ENCODE measurements around the gene ZNF462. TPM values are rescaled to one million over a fixed set of nuclear protein-coding genes. Genes with fewer than 3 reads are reported as not detected.
"Not testable (repeated sequence)": the region's sequence is repeated elsewhere in the genome, so short reads cannot be mapped to it uniquely, and the experiment has no call there.

The ZNF462 gene
- total RNA-seq, 2 experiments from 2014 or later: 0.61 to 0.64 TPM

- Mint-ChIP-seq H3K27me3 (no peaks in the 10 kb centered on the region), H3K36me3 (no peaks in the 10 kb centered on the region), H3K9me3 (peaks cover 21% of the 10 kb centered on the region), H3K27ac (no peak overlapping the region), H3K4me3 (no peak overlapping the region), H3K4me1 (ENCODE audit: low read depth) (no peaks in the 10 kb centered on the region)
- POLR2A ChIA-PET: no interaction called here
- intact Hi-C loops (cut with micrococcal nuclease): no loop called here
- CTCF ChIA-PET: no interaction called here
- no peak for DNase-seq
Observed at GRCh38 chr9:106897751-106898150, 34.8 kb downstream of the ZNF462 start.

- H3K27me3 Mint-ChIP-seq; H3K4me1 Mint-ChIP-seq (ENCODE audit: low read depth); intact Hi-C loops (cut with micrococcal nuclease); POLR2A ChIA-PET; H3K27ac Mint-ChIP-seq; H3K4me3 Mint-ChIP-seq; H3K36me3 Mint-ChIP-seq; CTCF ChIA-PET; DNase-seq: not testable (repeated sequence)
- peaks cover 33% of the 10 kb centered on the region for H3K9me3 Mint-ChIP-seq
Observed at GRCh38 chr9:106900523-106900922, 37.6 kb downstream of the ZNF462 start.

GRCh38 chr9:106906129-106906528 is 43.2 kb downstream of the ZNF462 start:
- Mint-ChIP-seq H3K36me3 (no peaks in the 10 kb centered on the region), H3K4me3 (no peak overlapping the region), H3K27me3 (no peaks in the 10 kb centered on the region), H3K4me1 (ENCODE audit: low read depth) (no peaks in the 10 kb centered on the region), H3K27ac (no peak overlapping the region), H3K9me3 (peaks cover 18% of the 10 kb centered on the region)
- ChIA-PET CTCF (no interaction called here), POLR2A (no interaction called here)
- intact Hi-C loops (cut with micrococcal nuclease): no loop called here
- no peak for DNase-seq

DNA sequence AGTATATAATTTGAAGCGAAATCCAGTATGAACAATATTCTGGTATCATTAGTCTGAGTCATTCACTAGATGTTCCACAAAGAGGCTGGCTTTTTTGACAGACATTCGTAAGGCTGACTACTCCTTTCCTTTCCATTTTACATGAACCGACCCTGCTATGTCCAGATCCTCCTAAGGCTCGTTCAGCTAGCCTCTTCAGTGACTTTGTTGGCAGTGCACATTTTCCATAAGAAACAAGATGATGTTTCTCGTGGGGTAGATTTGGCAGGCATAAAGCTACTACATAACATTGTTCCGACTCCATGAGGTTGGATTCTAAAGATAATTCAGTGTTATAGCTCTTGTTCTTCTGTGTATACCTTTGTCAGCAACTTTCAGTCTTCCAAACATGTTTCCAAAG is 49.0 kb downstream of the ZNF462 start:
- H3K4me1 Mint-ChIP-seq (ENCODE audit: low read depth): no peaks in the 10 kb centered on the region
- ChIA-PET CTCF (no interaction called here), POLR2A (no interaction called here)
- no peak overlapping the region for H3K4me3 Mint-ChIP-seq
- no peaks in the 10 kb centered on the region for H3K27me3 Mint-ChIP-seq
- no peak for DNase-seq
- H3K36me3 Mint-ChIP-seq: no peaks in the 10 kb centered on the region
- H3K9me3 Mint-ChIP-seq: no peaks in the 10 kb centered on the region
- intact Hi-C loops (cut with micrococcal nuclease): no loop called here
- no peak overlapping the region for H3K27ac Mint-ChIP-seq

DNA sequence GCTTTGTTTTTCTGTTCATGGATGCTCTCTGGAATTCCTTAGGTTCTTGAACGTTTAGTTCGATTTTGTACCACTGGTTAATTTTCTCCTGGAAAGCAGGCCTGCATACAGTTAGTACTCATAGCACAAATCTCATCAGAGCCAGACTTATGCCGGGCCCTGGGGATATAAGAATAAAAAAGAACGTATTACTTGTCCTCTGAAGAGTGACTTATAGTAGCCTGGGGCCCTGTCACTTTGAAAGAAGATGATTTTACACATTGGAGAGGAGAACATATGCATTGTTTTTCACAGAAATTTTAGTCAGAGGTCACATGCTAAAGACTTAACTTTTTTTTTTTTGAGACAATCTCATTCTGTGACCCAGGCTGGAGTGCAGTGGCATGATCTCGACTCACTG is 50.3 kb downstream of the ZNF462 start:
- no peak overlapping the region for H3K27ac Mint-ChIP-seq
- no peaks in the 10 kb centered on the region for H3K4me1 Mint-ChIP-seq (ENCODE audit: low read depth)
- intact Hi-C loops (cut with micrococcal nuclease): no loop called here
- no peaks in the 10 kb centered on the region for H3K36me3 Mint-ChIP-seq
- H3K9me3 Mint-ChIP-seq: no peaks in the 10 kb centered on the region
- ChIA-PET POLR2A (no interaction called here), CTCF (no interaction called here)
- no peak for DNase-seq
- H3K27me3 Mint-ChIP-seq: no peaks in the 10 kb centered on the region
- no peak overlapping the region for H3K4me3 Mint-ChIP-seq

- intact Hi-C loops (cut with micrococcal nuclease): no loop called here
- Mint-ChIP-seq H3K9me3 (no peaks in the 10 kb centered on the region), H3K27ac (no peak overlapping the region), H3K27me3 (no peaks in the 10 kb centered on the region), H3K4me3 (no peak overlapping the region), H3K4me1 (ENCODE audit: low read depth) (no peaks in the 10 kb centered on the region), H3K36me3 (no peaks in the 10 kb centered on the region)
- CTCF ChIA-PET: no interaction called here
- POLR2A ChIA-PET: no interaction called here
- DNase-seq: no peak
Observed at GRCh38 chr9:106915851-106916250, 52.9 kb downstream of the ZNF462 start.

DNA sequence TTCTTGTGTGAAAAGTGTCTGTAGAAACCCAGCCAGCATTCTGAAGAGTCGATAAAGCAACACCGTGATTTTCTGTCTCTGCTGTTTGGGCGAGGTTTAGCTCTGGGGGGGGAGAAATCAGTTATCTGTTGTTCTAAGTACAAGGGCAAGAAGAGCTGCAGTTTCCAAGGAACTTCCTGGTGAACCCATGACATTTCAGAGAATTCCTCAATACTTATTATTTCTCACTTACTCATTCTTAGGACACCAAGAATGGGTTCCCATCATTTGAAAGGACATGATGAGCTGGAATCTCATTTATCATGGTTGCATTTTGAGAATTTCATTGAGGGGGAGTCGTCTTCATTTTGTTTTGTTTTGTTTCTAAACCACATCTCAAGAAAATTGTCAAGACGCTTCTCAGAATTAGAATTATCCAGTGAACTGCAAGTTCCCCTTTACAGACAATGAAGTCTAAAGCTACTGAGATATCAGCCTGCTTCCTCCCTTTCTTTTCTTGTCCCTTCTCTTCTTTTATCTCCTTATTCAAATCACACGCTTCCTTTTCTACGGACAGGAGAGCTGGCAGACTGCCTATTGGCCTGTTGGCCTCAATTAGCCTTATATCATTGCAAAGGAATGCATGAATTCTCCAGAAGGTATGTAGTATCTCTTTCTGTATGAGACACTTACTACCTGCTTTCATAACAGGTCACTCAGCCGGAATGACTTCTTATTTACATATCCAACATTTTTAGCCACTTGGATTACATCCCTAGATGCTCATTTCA is 53.7 kb downstream of the ZNF462 start:
- ChIA-PET POLR2A (no interaction called here), CTCF (no interaction called here)
- no peaks in the 10 kb centered on the region for H3K27me3 Mint-ChIP-seq
- no peak overlapping the region for H3K27ac Mint-ChIP-seq
- H3K4me3 Mint-ChIP-seq: no peak overlapping the region
- intact Hi-C loops (cut with micrococcal nuclease): no loop called here
- no peaks in the 10 kb centered on the region for H3K9me3 Mint-ChIP-seq
- no peaks in the 10 kb centered on the region for H3K36me3 Mint-ChIP-seq
- no peaks in the 10 kb centered on the region for H3K4me1 Mint-ChIP-seq (ENCODE audit: low read depth)
- no peak for DNase-seq

DNA sequence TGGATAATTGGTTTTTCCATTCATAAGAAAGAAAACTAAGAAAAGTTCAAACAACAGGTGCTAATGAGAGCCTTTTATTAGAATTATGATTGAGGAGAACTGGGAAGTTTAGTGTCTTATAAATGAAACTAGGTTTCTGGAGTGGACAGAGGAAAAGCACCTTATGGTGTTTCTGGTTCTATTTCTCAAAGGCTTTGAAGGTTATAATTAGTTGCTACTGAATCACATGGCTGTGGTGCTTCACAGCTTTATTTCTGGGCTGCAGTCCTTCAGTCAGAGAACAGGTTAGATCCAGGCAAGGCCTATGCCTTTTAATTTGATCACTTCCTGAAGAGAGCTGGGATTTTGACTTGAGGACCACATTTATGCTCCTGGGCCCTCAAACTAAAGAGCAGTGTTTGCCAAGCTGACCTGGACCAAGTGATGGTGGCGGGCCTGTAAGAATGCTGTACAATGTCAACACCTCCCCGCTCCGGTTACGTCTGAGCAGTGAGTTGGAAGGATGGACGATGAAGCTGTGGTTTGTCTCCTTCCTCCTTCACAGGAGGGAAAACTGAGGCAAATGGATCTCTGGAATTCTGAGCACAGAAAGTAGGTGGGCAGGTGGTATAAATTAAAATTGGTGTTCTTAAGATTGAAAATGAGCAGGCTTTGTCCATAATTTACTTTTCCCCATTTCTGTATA is 56.0 kb downstream of the ZNF462 start:
- Mint-ChIP-seq H3K4me1 (ENCODE audit: low read depth) (no peaks in the 10 kb centered on the region), H3K9me3 (no peaks in the 10 kb centered on the region), H3K27me3 (no peaks in the 10 kb centered on the region), H3K4me3 (no peak overlapping the region), H3K27ac (no peak overlapping the region), H3K36me3 (no peaks in the 10 kb centered on the region)
- ChIA-PET POLR2A (no interaction called here), CTCF (no interaction called here)
- intact Hi-C loops (cut with micrococcal nuclease): no loop called here
- no peak for DNase-seq

GRCh38 chr9:106920091-106920490 is 57.1 kb downstream of the ZNF462 start:
- ChIA-PET POLR2A (no interaction called here), CTCF (no interaction called here)
- Mint-ChIP-seq H3K36me3 (no peaks in the 10 kb centered on the region), H3K27me3 (no peaks in the 10 kb centered on the region), H3K27ac (no peak overlapping the region), H3K4me3 (no peak overlapping the region), H3K9me3 (no peaks in the 10 kb centered on the region), H3K4me1 (ENCODE audit: low read depth) (no peaks in the 10 kb centered on the region)
- intact Hi-C loops (cut with micrococcal nuclease): no loop called here
- no peak for DNase-seq

GRCh38 chr9:106920701-106921283 is 57.8 kb downstream of the ZNF462 start:
- no peak overlapping the region for H3K27ac Mint-ChIP-seq
- CTCF ChIA-PET: no interaction called here

DNA sequence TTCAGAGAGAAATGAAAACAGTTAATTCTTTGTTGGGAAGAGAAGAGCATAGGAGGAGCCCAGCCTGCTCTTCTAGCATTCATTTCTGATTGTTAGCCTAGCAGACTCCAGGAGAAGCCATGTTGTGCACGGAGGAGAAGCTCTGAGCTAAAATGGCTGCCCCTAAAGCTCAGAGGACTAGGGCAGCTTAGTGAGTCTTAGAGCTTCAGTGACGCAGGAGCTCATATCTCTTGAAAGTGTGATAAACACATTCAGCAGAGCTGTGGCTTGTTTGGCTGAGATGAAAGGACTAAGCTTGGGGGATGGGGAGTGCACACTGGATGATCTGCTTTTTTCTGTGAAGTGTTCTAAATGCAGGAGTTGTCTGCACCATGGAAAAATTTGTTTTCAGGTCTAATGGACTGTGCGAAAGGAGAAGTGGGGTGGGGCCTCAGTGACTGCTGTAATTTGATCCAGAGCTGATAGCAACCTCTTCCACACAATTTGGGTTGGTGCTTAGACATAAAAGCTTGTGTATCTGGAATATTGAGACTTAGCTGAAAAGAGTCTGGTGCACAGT is 58.5 kb downstream of the ZNF462 start:
- Mint-ChIP-seq H3K9me3 (peaks cover 8% of the 10 kb centered on the region), H3K4me1 (ENCODE audit: low read depth) (no peaks in the 10 kb centered on the region), H3K27ac (no peak overlapping the region), H3K27me3 (no peaks in the 10 kb centered on the region), H3K4me3 (no peak overlapping the region), H3K36me3 (no peaks in the 10 kb centered on the region)
- no peak for DNase-seq
- ChIA-PET POLR2A (no interaction called here), CTCF (no interaction called here)
- intact Hi-C loops (cut with micrococcal nuclease): no loop called here

More at GRCh38 chr9:106920701-106921283, 57.8 kb downstream of the ZNF462 start:
- POLR2A ChIA-PET: no interaction called here
- no peak for DNase-seq
- intact Hi-C loops (cut with micrococcal nuclease): no loop called here
- no peak overlapping the region for H3K4me3 Mint-ChIP-seq
- peaks cover 4% of the 10 kb centered on the region for H3K9me3 Mint-ChIP-seq
- no peaks in the 10 kb centered on the region for H3K4me1 Mint-ChIP-seq (ENCODE audit: low read depth)
- no peaks in the 10 kb centered on the region for H3K27me3 Mint-ChIP-seq
- no peaks in the 10 kb centered on the region for H3K36me3 Mint-ChIP-seq

DNA sequence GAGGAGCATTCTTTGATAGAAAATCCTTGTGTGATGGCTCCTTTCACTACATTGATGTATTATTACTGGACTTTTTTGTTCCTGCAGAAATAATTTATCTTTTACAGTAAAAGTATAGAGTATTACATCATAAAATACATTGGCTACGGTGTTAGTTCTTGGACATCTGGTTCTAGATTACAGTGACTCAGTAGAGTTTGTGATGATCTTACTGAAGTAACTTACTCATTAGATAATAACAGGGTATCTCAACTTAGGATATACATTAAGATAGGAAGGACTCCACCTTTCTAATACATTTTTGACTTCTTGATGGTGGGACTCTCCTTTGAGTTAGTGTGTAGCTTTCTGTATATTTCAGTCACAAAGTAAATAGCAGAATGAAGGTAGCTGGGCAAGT is 59.1 kb downstream of the ZNF462 start:
- Mint-ChIP-seq H3K9me3 (peaks cover 9% of the 10 kb centered on the region), H3K4me3 (no peak overlapping the region), H3K27ac (no peak overlapping the region), H3K4me1 (ENCODE audit: low read depth) (no peaks in the 10 kb centered on the region), H3K27me3 (no peaks in the 10 kb centered on the region), H3K36me3 (no peaks in the 10 kb centered on the region)
- intact Hi-C loops (cut with micrococcal nuclease): no loop called here
- CTCF ChIA-PET: no interaction called here
- no peak for DNase-seq
- POLR2A ChIA-PET: no interaction called here

DNA sequence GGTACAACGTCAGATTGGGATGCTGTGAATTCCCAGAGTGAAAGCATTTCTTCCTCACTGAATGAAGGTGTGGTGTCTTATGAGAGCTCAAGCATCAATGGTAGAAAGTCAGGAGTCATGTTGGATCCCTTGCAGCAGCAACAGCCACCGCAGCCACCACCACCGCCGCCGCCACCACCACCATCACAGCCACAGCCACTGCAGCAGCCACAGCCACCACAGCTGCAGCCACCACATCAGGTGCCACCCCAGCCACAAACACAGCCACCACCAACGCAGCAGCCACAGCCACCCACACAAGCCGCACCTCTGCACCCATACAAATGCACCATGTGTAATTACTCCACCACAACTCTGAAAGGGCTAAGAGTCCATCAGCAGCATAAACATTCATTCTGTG is 62.4 kb downstream of the ZNF462 start:
- ChIA-PET POLR2A (interaction anchor here (0.8 kb wide), 1 partner anchor 205 kb away, joined by 3 read pairs; no protein-coding TSS in a partner anchor), CTCF (no interaction called here)
- DNase-seq: no peak
- H3K27ac Mint-ChIP-seq: no peak overlapping the region
- H3K27me3 Mint-ChIP-seq: no peaks in the 10 kb centered on the region
- H3K9me3 Mint-ChIP-seq: peaks cover 14% of the 10 kb centered on the region
- no peak overlapping the region for H3K4me3 Mint-ChIP-seq
- intact Hi-C loops (cut with micrococcal nuclease): no loop called here
- H3K4me1 Mint-ChIP-seq (ENCODE audit: low read depth): no peaks in the 10 kb centered on the region
- H3K36me3 Mint-ChIP-seq: no peaks in the 10 kb centered on the region

All from activated CD4-positive, alpha-beta memory T cell treated with anti-CD3 and anti-CD28 coated beads for 36 hours (primary cell).